Measurements from ENCODE around the gene CAND2.

Gene CAND2

DNA sequence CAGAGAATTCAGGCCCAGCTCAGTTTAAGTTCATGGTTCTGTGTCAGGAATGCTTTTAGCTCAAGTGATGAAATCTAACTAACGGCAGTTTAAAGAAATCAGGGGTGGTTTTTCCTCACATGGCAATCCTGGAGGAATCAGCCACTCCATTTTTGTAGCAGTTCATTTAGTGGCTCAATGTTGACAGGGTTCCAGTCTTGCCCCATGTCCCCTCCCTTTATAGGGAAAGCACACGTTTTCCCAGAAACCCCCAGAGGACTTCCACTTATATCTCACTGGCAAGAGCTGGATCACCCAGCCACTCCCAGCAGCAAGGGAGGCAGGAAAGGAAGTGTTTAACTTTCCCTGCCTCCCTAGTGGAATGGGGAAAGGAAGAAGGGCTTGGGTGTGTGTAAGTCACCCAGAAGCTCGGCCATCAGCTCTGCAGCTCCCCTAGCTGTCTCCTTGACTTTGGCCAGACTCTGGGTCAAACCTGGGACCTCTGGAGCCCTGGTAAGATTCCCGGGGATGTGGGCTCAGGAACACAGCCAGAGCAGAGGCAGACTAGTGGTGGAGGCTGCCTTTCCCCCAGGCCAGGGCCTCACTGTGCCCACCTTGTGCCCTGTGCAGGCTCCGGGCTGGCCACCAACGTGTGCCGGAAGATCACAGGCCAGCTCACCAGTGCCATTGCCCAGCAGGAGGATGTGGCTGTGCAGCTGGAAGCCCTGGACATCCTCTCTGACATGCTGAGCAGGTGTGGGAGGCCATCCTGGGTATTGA, 11.3 kb downstream of the CAND2 start:
- FAIRE-seq = no peak

DNA sequence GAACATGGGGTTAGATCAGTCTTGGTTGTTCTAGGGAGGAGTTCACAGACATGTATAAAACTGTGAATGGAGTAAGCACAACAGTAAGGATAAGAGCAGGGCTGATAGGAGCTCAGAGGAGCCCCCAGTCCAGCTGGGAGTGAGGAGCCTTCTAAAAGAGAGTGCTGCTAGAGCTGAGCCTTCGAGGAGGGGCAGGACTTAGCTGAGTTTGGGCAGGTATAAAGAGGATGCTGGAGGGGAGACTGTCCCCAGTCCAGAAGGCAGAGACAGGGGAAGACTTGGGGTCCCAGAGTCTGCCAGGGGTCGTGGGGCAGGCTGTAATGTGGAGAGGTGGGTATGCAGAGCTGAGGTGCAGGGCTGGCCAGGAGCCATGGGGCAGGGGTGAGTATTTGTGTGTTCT, 12.1 kb downstream of the CAND2 start:
- no peak for FAIRE-seq

DNA sequence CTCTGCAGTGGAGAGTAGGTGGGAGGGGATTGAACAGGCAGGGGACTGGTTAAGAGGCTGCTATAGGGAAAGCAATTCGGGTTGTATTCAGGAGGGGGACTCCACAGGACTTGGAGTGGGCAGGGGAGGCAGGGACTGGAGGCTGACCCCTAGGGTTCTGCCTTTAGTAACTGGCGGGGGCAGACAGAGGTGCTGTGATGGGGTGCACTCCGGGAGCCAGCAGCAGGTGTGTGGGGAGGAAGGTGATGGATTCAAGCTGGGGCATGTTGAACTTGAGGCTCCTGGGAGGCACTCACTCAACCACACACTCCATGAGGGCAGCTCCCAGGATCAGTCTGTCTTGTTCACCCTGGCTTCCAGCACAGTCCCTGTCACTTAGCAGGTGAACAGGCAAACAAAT, 12.5 kb downstream of the CAND2 start:
- FAIRE-seq = no peak

DNA sequence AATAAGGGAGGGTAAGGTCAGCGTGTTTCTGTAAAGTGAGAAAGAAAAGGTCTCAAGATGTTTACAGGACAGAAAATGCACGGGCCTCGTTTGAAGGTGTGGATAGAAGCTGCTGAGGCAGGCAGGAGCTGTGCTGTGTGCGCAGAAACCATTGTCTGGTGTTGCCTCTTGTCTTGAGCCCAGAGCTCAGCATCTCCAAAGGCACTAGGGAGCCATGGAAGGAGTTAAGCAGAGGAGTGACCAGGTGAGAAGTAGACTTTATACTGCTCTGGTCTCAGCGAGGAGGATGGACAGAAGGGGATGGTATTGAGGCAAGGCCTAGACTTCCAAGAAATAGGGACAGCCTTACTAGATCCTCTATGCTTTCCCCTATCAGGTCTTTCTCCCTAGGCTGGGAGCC, 13.0 kb downstream of the CAND2 start:
- no peak for FAIRE-seq

- FAIRE-seq = peak; percentile 70
Measured at GRCh38 chr3:12810013-12810780, 13.7 kb downstream of the CAND2 start.

DNA sequence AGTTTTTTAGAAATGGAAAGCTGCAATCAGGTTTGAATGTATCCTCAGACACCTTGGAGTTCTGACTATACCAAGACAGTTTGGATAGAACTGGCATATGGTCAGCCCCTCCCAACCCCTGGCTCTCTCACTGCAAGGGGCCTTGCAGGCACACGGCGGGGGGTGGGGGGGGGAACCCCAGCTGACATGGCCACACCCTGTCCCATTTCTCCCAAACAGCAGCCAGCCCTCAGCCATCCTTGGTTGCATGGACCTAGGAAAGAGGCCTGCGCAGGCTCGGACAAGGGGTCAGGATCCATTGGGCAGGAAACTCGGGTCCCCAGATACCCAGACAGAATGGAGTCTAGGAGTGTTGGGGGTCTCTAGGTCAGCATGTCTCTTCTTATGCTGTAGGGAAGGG, 14.5 kb downstream of the CAND2 start:
- FAIRE-seq = no peak

GRCh38 chr3:12812812-12813211, 16.3 kb downstream of the CAND2 start:
- no peak for FAIRE-seq

- no peak for FAIRE-seq
Measured at GRCh38 chr3:12813967-12814366, 17.5 kb downstream of the CAND2 start.

DNA sequence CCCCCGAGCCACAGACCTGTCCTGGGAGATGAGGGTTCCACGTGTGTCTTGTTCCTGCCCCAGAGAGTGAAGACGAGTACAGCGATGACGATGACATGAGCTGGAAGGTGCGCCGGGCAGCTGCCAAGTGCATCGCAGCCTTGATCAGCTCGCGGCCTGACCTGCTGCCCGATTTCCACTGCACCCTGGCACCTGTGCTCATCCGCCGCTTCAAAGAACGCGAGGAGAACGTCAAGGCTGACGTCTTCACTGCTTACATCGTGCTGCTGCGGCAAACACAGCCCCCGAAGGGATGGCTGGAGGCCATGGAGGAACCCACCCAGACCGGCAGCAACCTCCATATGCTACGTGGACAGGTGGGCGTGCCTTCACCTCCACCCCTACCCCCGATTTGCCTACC, 18.6 kb downstream of the CAND2 start:
- FAIRE-seq = no peak

- FAIRE-seq = no peak
Measured at GRCh38 chr3:12815719-12816118, 19.2 kb downstream of the CAND2 start.

DNA sequence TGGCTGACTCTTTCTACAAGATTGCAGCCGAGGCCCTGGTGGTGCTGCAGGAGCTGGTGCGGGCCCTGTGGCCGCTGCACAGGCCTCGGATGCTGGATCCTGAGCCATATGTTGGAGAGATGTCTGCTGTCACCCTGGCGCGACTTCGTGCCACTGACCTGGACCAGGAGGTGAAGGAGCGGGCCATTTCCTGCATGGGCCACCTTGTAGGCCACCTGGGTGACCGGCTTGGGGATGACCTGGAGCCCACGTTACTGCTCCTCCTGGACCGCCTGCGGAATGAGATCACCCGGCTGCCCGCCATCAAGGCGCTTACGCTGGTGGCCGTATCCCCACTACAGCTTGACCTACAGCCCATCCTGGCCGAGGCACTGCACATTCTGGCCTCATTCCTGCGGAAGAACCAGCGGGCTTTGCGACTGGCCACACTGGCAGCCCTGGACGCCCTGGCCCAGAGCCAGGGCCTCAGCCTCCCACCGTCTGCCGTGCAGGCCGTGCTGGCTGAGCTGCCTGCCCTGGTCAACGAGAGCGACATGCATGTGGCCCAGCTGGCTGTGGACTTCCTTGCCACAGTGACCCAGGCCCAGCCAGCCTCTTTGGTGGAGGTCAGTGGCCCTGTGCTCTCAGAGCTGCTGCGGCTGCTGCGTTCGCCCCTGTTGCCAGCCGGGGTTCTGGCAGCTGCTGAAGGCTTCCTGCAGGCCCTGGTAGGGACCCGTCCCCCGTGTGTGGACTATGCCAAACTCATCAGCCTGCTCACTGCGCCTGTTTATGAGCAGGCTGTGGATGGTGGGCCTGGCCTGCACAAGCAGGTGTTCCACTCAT, 20.3 kb downstream of the CAND2 start:
- no peak for FAIRE-seq

- no peak for FAIRE-seq
Measured at GRCh38 chr3:12817343-12817710, 20.8 kb downstream of the CAND2 start.

GRCh38 chr3:12818273-12818672, 21.8 kb downstream of the CAND2 start:
- FAIRE-seq = no peak

- no peak for FAIRE-seq
Measured at GRCh38 chr3:12818773-12819172, 22.3 kb downstream of the CAND2 start.

DNA sequence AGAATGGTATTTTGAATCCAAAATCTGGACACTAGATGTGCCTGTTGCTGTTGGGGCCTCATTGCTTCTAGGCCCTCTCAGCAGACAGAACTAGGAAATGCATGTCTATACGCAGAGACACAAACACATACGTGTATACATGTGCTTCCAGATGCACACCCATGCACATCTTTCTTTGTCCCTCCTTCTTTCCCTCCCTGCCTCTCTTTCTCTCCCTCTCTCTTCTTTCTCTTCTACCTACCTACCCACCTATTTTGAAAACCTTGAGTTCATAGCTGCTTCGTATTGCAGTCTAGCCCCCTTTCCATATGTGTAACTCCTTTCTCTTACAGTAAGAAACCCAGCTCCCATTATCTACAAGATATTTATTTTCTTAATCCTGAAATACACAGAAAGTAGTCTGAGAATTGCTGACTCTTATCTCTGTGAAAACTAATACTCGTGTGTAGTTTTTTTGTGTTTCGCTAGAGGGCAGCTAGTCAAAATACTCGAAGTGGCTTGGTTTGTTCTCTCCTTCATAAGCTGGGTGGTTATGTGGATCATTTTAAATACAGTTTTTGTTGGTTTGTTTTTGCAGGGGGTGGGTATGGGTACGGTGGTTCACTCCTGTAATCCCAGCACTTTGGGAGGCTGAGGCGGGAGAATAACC, 26.4 kb downstream of the CAND2 start:
- no peak for FAIRE-seq

DNA sequence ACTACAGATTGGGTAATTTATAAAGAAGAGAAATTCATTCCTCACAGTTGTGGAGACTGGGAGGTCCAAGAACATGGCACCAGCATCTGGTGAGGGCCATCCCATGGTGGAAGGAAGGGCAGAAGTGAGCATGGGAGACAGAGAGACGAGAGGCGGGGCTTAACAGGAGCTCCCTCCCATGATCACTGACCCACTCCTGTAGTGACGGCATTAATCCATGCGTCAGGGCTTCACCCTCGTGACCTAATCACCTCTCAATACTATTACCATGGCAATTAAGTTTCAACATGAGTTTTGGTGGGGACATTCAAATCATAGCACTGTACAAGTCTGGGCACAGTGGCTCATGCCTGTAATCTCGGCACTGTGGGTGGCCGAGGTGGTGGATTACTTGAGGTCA, 27.8 kb downstream of the CAND2 start:
- FAIRE-seq = no peak

- FAIRE-seq = no peak
Measured at GRCh38 chr3:12825156-12825555, 28.7 kb downstream of the CAND2 start.

GRCh38 chr3:12828751-12829150, 32.3 kb downstream of the CAND2 start:
- no peak for FAIRE-seq

GRCh38 chr3:12829404-12829803, 32.9 kb downstream of the CAND2 start:
- FAIRE-seq = no peak

DNA sequence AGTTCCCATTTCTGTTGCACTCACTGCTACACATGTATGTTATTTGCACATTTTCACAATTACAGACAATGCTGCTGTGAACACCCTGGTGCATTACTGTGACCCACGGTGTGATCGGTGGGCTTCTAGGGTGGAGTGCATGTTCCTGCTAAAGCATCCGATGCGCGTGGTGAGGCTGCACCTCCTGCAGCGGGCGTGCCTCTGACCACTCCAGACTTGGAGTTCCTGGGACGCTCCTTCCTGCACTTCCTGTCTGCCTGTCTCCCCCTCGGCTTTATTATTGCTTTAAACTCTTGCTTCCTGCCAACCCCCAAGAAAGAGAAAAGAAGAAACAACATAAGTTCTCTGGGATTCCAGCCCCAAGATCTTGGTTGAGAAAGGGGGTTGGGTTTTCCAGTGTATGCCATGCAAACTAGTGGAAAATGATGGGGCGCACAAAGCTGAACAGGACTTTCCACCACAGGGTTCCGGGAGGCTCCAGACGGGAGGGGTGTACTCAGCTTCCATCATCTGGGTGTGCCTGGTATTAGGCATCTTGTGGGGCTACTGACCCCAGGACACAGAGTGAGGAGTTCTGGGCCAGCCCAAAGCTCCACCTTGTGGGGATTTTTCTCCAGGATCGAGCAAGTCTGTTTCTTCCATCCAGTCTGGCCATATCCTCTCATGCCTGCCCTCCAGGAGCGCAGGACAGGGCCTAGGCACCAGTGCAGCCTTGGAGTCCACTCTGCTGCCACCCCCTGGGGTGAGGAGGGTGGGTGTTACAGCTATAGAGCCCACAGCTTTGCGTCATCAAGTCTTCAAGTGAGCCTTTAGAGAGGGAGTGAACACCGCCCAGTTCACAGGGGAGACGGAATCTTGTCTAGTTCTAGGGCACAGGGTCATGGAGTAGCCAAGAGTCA, 33.7 kb downstream of the CAND2 start:
- FAIRE-seq = no peak

GRCh38 chr3:12830785-12831156, 34.3 kb downstream of the CAND2 start:
- no peak for FAIRE-seq

DNA sequence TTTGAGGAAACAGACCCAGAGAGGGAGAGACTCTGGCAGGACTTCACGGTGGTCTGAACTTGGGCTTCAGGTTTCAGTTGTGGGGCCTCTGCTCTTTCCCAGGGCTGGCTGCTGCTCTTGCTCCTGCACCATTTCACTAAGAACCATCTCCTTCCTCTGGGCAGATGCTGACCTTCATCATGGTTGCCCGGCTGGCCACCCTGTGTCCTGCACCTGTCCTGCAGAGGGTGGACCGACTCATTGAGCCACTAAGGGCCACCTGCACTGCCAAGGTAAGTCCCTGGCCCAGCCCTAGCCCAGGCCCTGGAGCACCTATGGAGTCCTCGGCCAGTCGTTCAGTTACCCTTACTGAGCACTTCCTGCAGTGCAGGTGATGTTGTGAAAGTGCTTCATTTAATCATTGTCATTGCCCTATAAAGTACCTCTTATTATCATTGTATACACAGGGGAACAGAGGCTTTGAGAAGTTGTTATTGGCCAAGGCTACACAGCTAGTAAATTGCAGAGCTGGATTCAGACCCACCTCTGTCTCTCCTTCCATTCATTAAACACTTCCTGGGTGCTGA, 34.9 kb downstream of the CAND2 start:
- FAIRE-seq = no peak

All from islet of Langerhans (tissue), 1 donor.